Liver (tissue), 3 donors: ENCODE results near the gene ZNF710.

Experiments used
- EGR1 ChIP-seq, 2 donors: IDR thresholded peaks; 2 replicates each; pipeline ENCODE4 v1.6.1; 2016 to 2018; ENCODE audit warnings: antibody characterized with exemption in 2 of 2, low read depth in 2 of 2
- GABPA ChIP-seq, 2 donors: IDR thresholded peaks in 1 of 2; conservative IDR thresholded peaks in 1 of 2; 2 replicates each; pipeline ENCODE4 v1.6.1; 2016; ENCODE audit warnings: antibody characterized with exemption in 2 of 2, mild to moderate bottlenecking in 1 of 2, moderate library complexity in 1 of 2
- JUND ChIP-seq, 2 donors: IDR thresholded peaks; 2 replicates each; pipeline ENCODE4 v1.6.1; 2016; ENCODE audit warnings: antibody characterized with exemption in 2 of 2
- RAD21 ChIP-seq, 2 donors: IDR thresholded peaks; 2 replicates each; pipeline ENCODE4 v1.6.1; 2016; ENCODE audit warnings: antibody characterized with exemption in 2 of 2, mild to moderate bottlenecking in 2 of 2
- RXRA ChIP-seq, 2 donors: IDR thresholded peaks; 2 replicates each; pipeline ENCODE4 v1.6.1; 2017 to 2018; ENCODE audit warnings: antibody characterized with exemption in 2 of 2, mild to moderate bottlenecking in 1 of 2
- SP1 ChIP-seq: IDR thresholded peaks from 2 replicates; pipeline ENCODE4 v1.6.1; 2018; ENCODE audit warnings: antibody characterized with exemption, mild to moderate bottlenecking
- TAF1 ChIP-seq: conservative IDR thresholded peaks from 2 replicates; pipeline ENCODE4 v1.6.1; 2016; ENCODE audit warnings: antibody characterized with exemption, mild to moderate bottlenecking
- YY1 ChIP-seq: IDR thresholded peaks from 2 replicates; pipeline ENCODE4 v1.6.1; 2016; ENCODE audit warnings: antibody characterized with exemption, mild to moderate bottlenecking
- TF ChIP-seq, protein P1 (sequence below): fragments of 150-350 bp; IDR thresholded peaks from 2 replicates; pipeline ENCODE4 v1.5.1; 2017; ENCODE audit warnings: improper control_type of control experiment, low read depth, low read length; ENCODE audit not compliant: missing input control
- TF ChIP-seq, protein P2 (sequence below): IDR thresholded peaks from 2 replicates; pipeline ENCODE4 v1.6.1; 2016; ENCODE audit warnings: antibody characterized with exemption, mild to moderate bottlenecking
- TF ChIP-seq, protein P3 (sequence below): IDR thresholded peaks from 2 replicates; pipeline ENCODE4 v1.6.1; 2016; ENCODE audit warnings: antibody characterized with exemption
- TF ChIP-seq, protein P4 (sequence below): IDR thresholded peaks from 2 replicates; pipeline ENCODE4 v1.6.1; 2016; ENCODE audit warnings: antibody characterized with exemption
- TF ChIP-seq, protein P5 (sequence below): IDR thresholded peaks from 2 replicates; pipeline ENCODE4 v1.6.1; 2016; ENCODE audit warnings: antibody characterized with exemption
- donor health status: healthy.
- donor health status: healthy.

DNA sequence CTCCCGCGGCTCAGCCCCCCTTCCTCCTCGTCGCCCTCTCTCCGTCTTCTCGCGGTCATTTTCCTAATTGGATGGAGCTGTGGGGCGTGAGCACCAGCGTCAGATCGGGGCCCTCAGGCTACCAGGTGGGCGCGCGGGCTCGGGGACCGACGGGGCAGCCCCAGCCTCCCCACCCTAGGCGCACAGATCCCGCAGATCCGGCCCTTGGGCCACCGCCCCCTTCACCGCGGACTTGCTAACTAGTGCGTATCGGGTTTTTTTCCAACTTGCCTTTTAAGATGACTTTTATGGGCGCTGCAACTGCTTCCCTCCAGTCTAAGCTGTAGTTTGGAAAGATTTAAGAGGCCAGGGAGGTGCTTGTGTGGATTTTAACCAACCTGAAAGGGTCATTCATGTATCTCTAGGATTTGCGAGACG lies 1.3 kb downstream of the ZNF710 start:
- TF ChIP-seq, protein P1, sequence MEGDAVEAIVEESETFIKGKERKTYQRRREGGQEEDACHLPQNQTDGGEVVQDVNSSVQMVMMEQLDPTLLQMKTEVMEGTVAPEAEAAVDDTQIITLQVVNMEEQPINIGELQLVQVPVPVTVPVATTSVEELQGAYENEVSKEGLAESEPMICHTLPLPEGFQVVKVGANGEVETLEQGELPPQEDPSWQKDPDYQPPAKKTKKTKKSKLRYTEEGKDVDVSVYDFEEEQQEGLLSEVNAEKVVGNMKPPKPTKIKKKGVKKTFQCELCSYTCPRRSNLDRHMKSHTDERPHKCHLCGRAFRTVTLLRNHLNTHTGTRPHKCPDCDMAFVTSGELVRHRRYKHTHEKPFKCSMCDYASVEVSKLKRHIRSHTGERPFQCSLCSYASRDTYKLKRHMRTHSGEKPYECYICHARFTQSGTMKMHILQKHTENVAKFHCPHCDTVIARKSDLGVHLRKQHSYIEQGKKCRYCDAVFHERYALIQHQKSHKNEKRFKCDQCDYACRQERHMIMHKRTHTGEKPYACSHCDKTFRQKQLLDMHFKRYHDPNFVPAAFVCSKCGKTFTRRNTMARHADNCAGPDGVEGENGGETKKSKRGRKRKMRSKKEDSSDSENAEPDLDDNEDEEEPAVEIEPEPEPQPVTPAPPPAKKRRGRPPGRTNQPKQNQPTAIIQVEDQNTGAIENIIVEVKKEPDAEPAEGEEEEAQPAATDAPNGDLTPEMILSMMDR = no peak
- TF ChIP-seq JUND (IDR thresholded peaks at IDR 0.05) = no peak
- TF ChIP-seq RAD21 (IDR thresholded peaks at IDR 0.05) = no peak
- no peak for TF ChIP-seq TAF1
- no peak for TF ChIP-seq SP1
- TF ChIP-seq EGR1 (IDR thresholded peaks at IDR 0.05; ENCODE audit: low read depth in 2 of 2) = no peak
- no peak for TF ChIP-seq RXRA (IDR thresholded peaks at IDR 0.05)
- no peak for TF ChIP-seq YY1
- TF ChIP-seq, protein P2, sequence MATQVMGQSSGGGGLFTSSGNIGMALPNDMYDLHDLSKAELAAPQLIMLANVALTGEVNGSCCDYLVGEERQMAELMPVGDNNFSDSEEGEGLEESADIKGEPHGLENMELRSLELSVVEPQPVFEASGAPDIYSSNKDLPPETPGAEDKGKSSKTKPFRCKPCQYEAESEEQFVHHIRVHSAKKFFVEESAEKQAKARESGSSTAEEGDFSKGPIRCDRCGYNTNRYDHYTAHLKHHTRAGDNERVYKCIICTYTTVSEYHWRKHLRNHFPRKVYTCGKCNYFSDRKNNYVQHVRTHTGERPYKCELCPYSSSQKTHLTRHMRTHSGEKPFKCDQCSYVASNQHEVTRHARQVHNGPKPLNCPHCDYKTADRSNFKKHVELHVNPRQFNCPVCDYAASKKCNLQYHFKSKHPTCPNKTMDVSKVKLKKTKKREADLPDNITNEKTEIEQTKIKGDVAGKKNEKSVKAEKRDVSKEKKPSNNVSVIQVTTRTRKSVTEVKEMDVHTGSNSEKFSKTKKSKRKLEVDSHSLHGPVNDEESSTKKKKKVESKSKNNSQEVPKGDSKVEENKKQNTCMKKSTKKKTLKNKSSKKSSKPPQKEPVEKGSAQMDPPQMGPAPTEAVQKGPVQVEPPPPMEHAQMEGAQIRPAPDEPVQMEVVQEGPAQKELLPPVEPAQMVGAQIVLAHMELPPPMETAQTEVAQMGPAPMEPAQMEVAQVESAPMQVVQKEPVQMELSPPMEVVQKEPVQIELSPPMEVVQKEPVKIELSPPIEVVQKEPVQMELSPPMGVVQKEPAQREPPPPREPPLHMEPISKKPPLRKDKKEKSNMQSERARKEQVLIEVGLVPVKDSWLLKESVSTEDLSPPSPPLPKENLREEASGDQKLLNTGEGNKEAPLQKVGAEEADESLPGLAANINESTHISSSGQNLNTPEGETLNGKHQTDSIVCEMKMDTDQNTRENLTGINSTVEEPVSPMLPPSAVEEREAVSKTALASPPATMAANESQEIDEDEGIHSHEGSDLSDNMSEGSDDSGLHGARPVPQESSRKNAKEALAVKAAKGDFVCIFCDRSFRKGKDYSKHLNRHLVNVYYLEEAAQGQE = no peak
- TF ChIP-seq, protein P3, sequence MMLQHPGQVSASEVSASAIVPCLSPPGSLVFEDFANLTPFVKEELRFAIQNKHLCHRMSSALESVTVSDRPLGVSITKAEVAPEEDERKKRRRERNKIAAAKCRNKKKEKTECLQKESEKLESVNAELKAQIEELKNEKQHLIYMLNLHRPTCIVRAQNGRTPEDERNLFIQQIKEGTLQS = no peak
- TF ChIP-seq GABPA (IDR thresholded peaks at IDR 0.05 in 1 of 2, conservative IDR thresholded peaks at IDR 0.05 in 1 of 2) = no peak
- TF ChIP-seq, protein P4, sequence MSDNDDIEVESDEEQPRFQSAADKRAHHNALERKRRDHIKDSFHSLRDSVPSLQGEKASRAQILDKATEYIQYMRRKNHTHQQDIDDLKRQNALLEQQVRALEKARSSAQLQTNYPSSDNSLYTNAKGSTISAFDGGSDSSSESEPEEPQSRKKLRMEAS = no peak
- TF ChIP-seq, protein P5, sequence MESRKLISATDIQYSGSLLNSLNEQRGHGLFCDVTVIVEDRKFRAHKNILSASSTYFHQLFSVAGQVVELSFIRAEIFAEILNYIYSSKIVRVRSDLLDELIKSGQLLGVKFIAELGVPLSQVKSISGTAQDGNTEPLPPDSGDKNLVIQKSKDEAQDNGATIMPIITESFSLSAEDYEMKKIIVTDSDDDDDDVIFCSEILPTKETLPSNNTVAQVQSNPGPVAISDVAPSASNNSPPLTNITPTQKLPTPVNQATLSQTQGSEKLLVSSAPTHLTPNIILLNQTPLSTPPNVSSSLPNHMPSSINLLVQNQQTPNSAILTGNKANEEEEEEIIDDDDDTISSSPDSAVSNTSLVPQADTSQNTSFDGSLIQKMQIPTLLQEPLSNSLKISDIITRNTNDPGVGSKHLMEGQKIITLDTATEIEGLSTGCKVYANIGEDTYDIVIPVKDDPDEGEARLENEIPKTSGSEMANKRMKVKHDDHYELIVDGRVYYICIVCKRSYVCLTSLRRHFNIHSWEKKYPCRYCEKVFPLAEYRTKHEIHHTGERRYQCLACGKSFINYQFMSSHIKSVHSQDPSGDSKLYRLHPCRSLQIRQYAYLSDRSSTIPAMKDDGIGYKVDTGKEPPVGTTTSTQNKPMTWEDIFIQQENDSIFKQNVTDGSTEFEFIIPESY = no peak
